GM19193 (cell line): ENCODE measurements around the gene IDUA.

Source experiments
- POLR2A ChIP-seq: IDR thresholded peaks from 4 replicates; pipeline ENCODE4 v1.6.1; 2011; ENCODE audit not compliant: insufficient read depth, insufficient read length; ENCODE audit errors: extremely low read depth

Gene IDUA

DNA sequence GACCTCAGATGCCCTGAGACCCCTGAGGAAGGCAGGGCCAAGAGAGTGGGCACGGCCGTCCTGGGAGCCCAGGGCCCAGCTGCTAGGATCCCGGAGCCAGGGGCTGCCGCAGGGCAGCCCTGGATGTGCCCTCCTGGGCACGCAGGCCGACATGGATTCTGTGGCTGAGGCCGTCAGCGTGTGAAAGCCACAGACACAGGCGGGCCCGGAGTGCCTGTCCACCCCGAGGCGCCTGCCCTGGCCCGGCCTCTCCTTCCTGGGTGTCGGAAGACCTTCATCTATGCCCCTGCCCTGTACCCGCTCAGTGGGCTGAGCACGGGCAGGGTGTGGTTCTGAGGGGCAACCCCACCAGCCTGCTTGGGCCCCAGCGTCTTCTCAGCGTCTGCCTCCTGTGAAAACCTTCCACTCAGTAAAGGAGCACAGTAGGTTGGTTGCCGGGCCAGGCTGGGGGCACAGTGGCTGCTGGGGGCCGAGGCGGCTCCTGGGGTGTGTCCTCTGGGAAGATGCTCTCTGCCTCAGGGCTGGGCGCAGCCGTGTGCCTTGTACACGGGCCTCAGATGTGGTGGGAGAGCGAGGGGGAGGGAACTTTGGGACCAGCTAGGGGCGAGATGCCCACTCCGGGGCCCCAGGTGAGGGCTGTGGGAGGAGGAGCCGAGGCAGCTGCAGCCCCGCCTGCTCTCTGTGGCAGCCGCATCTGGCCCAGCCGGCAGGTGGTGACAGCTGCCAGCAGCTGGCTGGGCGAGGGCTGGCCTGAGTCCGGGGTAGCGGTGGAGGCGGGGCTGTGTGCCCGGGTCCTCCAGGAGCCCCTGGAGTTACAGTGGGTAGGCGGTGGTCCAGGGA, 45.3 kb downstream of the IDUA start:
- TF ChIP-seq POLR2A: no peak

DNA sequence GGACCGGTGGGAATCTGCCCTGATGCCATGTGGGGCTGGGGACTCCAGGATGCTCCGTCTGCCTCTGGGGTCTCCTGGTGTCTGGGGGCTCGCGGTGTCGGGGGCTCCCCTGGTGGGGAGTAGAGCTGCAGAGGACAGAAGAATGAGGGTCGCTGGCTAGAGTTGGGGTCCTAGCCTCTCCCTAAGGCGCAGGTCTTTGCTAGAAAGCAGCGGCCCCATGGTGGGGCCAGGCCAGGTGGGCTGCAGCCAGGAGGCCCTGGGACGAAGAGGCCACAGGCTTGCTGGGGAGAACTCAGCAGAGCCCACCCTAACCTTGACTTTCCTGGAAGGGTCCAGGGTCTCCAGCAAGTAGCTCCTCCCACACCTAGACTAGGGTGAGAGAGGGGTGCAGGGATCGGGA, 46.0 kb downstream of the IDUA start:
- TF ChIP-seq POLR2A: no peak

DNA sequence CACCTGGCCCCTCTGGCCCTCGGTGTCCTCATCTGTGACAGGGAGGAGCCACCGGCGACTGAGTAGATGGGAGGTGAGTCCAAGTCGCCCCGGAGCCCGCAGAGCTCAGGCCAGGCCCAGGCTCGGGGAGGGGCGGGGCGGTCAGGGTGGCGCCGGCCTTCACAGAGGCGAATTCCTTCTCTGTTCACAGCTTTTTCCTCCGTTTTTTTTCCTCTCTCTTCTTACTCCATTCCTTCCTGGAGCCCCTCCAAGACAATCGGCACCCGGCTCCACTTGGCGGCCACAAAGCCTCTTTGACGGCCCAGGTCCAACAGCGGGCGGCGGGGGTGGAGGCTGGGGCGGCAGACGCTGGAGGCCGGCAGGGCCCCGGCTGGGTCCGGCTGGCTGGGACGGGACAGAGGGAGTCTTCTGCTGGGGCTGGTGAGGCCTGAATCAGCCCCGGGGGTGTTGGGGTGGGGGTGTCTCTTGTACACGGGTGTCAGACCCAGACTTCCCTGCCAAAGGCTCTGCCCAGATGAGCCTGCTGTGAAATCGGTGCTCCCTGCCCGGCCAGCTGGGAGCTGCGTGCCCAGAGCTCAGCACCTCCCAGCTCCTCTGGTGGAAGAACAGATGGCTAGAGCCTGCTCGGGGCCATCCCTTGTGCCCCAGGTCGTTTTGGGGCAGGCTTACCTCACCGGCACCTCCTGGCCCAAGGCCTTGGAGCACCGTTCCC, 47.2 kb downstream of the IDUA start:
- TF ChIP-seq POLR2A: no peak

DNA sequence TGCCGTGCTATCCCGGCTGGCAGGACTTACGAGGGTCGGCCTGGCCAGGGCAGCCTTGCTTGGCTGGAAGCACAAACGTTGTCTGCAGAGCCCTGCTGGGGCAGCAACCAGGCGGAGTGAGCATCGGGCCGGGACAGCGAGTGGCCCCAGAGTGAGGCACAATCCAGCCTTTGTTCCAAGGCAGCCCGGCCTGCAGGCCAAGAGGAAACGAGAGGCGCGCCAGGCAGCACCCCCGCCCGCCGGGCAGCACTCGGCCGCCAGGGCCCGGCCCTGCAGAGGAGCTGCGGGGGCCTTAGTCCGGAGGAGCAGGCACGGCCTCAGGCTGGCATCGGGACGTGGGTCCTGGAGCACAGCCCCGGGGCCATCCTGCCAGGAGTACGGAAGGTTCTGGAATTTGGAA, 48.7 kb downstream of the IDUA start:
- TF ChIP-seq POLR2A: no peak

DNA sequence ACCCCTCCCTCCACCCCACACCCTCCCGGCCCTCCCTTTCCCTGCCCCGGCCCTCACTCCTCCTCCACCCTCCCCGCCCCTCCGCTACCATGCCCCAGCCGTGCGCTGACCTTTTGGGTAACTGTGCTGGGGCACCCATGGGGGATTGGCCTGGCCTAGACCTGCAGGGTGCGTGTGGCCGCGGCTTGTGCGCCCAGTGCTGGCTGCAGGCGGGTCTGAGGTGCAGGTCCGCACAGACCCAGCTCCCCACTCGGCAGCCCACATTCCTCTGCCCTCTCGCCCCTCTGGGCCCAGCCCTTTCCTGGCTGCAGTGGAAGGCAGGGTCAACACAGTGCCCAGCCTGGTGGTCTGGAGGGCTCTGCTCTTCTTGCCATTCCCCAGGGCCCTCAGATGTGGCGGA, 49.3 kb downstream of the IDUA start:
- no peak for TF ChIP-seq POLR2A

DNA sequence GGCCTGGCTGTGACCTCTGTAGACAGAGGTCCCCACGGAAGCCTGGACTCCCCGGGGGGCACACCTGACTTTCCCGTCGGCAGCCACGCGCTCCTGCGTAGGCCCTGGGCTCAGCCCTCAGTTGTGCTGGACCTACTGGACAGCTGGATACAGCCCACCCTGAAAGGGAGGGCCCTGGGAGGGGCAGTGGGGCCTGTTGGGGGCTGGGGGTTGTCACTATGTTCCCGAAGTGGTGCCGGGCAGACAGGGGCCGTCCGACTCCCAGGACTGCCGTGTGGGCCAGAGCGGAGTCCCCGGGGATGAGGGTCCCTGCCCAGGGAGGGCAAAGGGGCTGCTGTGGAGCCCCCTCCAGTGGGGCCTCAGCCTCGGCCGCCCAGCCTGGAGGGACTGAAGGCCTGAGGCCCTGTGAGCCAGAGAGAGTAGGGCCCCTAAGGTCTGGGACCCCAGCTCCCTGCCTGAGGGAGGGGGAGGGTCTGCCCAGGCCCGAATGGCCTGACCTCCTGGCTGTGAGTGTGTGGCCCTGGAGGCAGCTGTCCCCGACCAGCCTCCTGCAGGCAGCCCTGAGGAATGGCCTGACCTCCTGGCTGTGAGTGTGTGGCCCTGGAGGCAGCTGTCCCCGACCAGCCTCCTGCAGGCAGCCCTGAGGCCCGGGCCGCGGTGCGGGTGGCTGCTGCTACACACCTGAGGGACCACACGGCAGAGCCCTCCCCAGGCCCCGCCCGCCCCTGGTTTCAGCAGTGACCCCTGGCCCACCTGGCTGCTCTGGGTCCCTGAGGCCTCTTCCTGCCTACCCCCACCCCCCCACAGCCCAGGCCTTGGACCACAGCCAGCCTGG, 50.3 kb downstream of the IDUA start:
- no peak for TF ChIP-seq POLR2A

DNA sequence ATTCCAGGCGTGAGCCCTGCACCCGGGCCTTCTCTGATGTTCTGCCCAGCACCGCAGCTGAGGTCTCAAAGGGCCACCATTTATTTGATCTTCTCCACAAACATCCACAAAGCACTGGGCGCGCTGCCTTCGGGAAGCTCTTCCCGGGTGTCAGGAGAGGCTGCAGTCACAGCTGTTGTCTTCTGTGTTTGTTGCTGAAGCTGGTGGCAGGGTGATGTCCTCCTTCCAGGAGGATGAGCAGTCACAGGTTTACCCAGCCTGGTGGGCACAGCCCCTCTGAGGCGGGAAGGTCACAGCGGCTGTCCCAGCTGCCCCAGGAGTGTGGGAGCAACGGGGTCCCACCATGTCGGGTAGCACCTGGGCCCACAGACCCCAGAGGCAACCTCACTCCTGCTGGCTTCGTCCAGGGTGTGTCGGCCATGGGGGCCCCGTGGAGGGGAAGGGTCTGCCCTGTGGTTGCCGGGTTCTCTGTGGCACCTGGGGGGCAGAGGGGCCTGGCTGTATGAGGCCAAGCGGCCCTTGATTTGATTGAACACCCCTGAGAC, 52.2 kb downstream of the IDUA start:
- no peak for TF ChIP-seq POLR2A

DNA sequence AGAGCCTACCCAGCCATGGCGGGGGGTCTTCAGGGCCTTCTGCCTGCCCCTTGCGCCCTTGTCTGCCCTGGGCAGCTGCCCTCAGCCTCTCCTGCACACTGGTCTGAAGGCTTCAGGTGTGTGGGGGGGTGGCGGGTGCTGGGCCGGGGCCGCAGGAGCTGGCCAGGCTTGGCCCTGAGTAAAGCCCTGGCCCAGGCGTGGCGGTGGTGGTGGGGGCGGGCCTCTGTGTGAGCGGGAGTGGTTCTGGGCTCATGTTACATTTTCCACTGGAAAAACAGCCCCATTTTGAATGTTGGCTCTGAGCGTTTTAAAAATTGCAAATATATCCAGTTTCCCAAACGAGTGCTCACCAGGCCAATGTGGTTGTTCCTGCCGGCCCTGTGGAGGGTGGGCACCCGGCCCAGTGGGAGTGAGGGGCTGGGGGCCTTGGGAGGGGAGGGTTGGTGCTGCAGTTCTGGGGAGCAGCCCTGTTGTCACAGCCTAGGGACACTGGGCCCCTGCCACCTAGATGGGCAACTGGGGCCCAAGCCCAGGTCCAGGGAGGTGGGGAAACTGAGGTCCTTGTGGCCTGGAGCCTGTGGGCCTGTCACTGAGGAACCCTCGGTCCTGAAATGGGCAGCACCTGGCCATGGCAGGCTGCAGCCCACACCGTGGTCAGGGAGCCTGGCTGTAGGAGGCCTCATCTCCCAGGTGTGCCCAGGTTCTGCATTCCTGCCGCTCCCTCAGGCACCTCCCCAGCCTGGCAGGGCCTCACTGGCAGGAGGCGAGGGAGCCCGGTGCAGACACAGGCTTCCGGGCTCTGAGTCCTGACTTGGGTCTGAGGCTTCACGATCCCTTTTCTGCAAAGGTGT, 52.9 kb downstream of the IDUA start:
- TF ChIP-seq POLR2A: no peak

DNA sequence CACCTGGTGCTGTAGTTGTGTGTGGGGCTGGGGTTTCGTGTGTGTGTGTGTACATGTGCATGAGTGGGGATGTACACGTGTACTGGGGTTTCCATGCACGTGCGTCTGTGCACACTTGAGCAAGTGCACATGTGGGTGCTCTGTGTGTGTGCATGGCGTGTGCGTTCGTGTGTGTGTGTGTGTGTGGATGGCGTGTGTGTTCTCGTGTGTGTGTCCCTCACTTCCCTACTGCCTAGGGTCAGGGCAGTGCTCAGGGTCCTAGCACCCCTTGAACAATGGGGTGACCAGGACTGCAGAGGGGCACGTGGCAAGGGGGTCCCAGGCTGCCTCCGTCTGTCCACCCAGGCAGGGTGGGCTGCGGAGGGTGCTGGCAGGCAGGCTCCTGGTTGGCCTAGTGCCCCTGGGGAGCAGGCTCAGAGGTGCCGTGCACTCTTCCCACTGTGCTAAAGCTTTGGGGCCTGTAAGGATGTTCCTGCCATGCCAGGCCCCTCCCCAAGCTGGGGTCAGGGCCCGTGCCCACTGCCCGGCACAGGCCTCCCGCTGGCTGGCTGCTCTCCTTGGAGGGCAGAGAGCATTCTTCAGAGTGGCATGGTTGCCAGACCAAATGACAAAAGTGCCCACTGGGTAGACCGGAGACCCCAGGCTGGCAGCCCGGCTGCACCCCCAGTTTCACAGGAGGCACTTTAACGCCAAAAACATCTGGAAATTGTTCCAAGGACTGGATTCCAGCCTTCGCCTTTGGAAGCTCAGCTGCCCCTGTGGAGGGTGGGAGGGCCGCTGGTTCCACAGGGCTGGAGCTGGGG, 53.7 kb downstream of the IDUA start:
- no peak for TF ChIP-seq POLR2A

DNA sequence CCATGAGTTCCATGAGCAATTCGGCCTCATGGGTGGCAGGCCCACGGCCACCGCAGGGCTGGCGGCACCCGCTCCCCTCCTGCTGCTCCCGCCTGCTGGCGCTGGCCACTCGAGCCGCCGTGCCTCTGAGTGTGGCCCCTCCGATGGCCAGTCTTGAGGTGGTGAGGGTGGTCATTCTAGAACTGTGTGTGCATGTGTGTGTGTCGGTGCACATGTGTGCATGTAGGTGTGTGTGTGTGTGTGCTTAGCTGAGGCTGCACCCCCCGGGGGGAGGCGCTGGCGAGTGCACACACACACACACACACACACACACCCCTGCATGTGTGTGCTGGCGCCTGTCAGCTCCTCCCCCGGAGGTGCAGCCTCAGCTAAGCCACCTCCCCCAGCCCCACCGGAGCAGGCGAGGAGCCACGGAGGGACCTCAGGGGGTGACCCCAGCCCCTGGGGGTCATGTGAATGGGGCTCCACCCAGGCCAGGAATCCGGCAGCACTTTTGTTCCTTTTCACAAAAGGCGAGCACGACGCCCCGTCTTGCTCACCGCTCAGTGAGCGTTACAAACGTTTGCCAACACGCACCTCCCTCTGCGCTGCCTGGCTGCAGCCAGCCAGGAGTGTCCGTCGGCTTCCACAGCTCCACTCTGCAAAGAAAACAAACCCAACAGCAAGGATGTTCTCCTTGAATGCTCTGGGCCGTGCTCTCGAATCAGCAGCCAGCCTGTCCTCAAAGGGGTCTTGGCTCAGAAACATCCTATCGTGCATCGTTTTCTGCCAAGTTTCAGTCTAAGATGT, 54.5 kb downstream of the IDUA start:
- no peak for TF ChIP-seq POLR2A

DNA sequence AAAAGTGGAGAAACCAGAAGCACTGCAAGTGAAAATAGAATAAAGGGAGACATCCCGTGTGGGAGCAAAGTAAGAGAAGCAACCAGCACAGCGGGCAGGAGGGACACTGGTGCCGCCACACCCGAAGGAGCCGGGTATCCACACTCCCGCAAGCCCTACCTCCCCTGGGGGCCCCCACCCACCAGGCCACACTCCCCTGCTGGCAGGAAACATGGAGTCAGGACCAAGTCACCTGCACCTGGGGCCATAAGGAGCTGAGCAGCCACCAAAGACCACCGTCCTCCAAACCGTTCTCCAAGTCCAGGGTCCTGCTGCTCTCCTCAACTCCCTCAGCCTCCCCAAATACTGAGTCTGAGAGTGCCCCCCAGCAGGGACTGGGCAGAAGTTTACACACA, 55.1 kb downstream of the IDUA start:
- no peak for TF ChIP-seq POLR2A

DNA sequence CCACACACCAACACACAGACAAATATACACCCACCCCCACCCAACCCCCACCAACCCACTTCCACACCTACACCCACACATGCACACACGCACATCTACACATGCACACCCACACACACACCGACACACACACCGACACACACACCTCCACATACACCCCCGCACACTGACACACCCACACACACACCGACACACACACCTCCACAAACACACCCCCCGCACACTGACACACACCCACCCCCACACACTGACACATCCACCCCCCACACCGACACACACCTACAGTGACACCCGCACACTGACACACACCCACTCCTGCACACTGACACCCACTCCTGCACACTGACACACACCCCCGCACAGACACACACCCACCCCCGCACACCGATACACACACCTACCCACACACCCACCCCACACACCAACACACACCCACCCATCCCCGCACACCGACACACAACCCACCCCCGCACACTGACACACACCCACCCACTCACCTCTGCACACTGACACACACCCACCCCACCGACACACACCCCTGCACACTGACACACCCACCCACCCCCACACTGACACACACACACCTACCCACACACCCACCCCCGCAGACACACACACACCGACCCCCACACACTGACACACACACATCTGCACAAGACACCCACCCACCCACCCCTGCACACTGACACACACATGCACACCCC, 55.7 kb downstream of the IDUA start:
- TF ChIP-seq POLR2A: no peak
